GM23338 (cell line): Measurements from ENCODE around the gene CKB. TPM values are rescaled to one million over a fixed set of nuclear protein-coding genes. Genes with fewer than 3 reads are reported as not detected.

Experiments
- ATAC-seq: fragments of 200-7000 bp; cut with Tn5 transposase; 3 replicates; pipeline ENCODE4 v1.9.1; 2020
- DNase-seq: peaks from one replicate; pipeline ENCODE4 v3.0.0-alpha.2; 2015; ENCODE audit warnings: low spot score
- H2AFZ ChIP-seq: fragments of 200-600 bp; sonication (generic); 2 replicates; pipeline ENCODE4 v1.8.0; 2016; ENCODE audit warnings: antibody characterized with exemption, mild to moderate bottlenecking, moderate library complexity
- H3F3A ChIP-seq: fragments of 200-600 bp; sonication (generic); replicated peaks from 2 replicates; pipeline ENCODE4 v1.8.0; 2017; ENCODE audit warnings: antibody characterized with exemption, mixed run types, low read depth
- H3K27ac ChIP-seq: fragments of 200-600 bp; sonication (generic); 2 replicates; pipeline ENCODE4 v1.6.1; 2016; ENCODE audit warnings: low read depth
- H3K27me3 ChIP-seq: fragments of 200-600 bp; sonication (generic); 2 replicates; pipeline ENCODE4 v1.8.0; 2016; ENCODE audit warnings: mild to moderate bottlenecking, mixed run types, moderate library complexity; ENCODE audit not compliant: insufficient read depth
- H3K36me3 ChIP-seq: fragments of 200-600 bp; sonication (generic); 2 replicates; pipeline ENCODE4 v1.8.0; 2016; ENCODE audit warnings: mild to moderate bottlenecking; ENCODE audit not compliant: insufficient read depth
- H3K4me1 ChIP-seq: fragments of 200-600 bp; sonication (generic); 2 replicates; pipeline ENCODE4 v1.8.0; 2016; ENCODE audit warnings: mild to moderate bottlenecking, moderate library complexity; ENCODE audit not compliant: insufficient read depth
- H3K4me2 ChIP-seq: fragments of 200-600 bp; sonication (generic); 2 replicates; pipeline ENCODE4 v1.7.1; 2017; ENCODE audit warnings: mixed run types
- H3K4me3 ChIP-seq: fragments of 200-600 bp; sonication (generic); 2 replicates; pipeline ENCODE4 v1.6.1; 2016; ENCODE audit warnings: mixed run types
- H3K79me2 ChIP-seq: fragments of 200-600 bp; sonication (generic); replicated peaks from 2 replicates; pipeline ENCODE4 v1.8.0; 2017; ENCODE audit warnings: mild to moderate bottlenecking; ENCODE audit not compliant: insufficient read depth
- H3K9me2 ChIP-seq: fragments of 200-600 bp; sonication (generic); 2 replicates; pipeline ENCODE4 v1.8.0; 2017; ENCODE audit not compliant: insufficient read depth
- H4K20me1 ChIP-seq: fragments of 200-600 bp; sonication (generic); replicated peaks from 2 replicates; pipeline ENCODE4 v1.8.0; 2017; ENCODE audit warnings: mild to moderate bottlenecking; ENCODE audit not compliant: insufficient read depth
- H3K27ac Mint-ChIP-seq: 2 replicates; pipeline ENCODE4 v1.8.0; 2020; ENCODE audit warnings: inconsistent platforms, mild to moderate bottlenecking, moderate library complexity, mixed read lengths
- H3K27me3 Mint-ChIP-seq: 3 replicates; pipeline ENCODE4 v1.8.0; 2022; ENCODE audit warnings: low read depth, mild to moderate bottlenecking, moderate library complexity, mixed read lengths, inconsistent platforms; ENCODE audit not compliant: insufficient read depth, poor library complexity
- H3K36me3 Mint-ChIP-seq: 3 replicates; pipeline ENCODE4 v1.8.0; 2021; ENCODE audit warnings: low read depth, mild to moderate bottlenecking, inconsistent platforms, moderate library complexity, mixed read lengths
- H3K4me1 Mint-ChIP-seq: 3 replicates; pipeline ENCODE4 v1.8.0; 2020; ENCODE audit warnings: mild to moderate bottlenecking, inconsistent platforms, mixed read lengths
- H3K4me3 Mint-ChIP-seq: 3 replicates; pipeline ENCODE4 v1.8.0; 2021; ENCODE audit warnings: moderate library complexity, mild to moderate bottlenecking, inconsistent platforms, mixed read lengths
- H3K9me3 Mint-ChIP-seq: 3 replicates; pipeline ENCODE4 v1.8.0; 2020; ENCODE audit warnings: moderate library complexity, mild to moderate bottlenecking, inconsistent platforms, mixed read lengths
- CREB1 ChIP-seq: fragments of 250-450 bp; sonication (Bioruptor Pico); IDR thresholded peaks from 2 replicates; pipeline ENCODE4 v1.5.0; 2020; ENCODE audit warnings: low read depth, mild to moderate bottlenecking, moderate library complexity
- CTCF ChIP-seq, 2 experiments: fragments of 200-600 bp in 1 of 2; sonication (generic) in 1 of 2; conservative IDR thresholded peaks; 2 replicates each; pipeline versions ENCODE4 v1.5.1 to v1.6.1; 2016 to 2017; ENCODE audit warnings: antibody characterized with exemption in 2 of 2, low read depth in 2 of 2, mild to moderate bottlenecking in 2 of 2, moderate library complexity in 1 of 2
- EZH2 ChIP-seq: fragments of 200-600 bp; sonication (generic); IDR thresholded peaks from one replicate; pipeline ENCODE4 v1.8.0; 2017; ENCODE audit warnings: antibody characterized with exemption, mild to moderate bottlenecking, low read depth; ENCODE audit not compliant: unreplicated experiment
- JUNB ChIP-seq: IDR thresholded peaks from one replicate; pipeline ENCODE4 v1.6.1; 2016; ENCODE audit warnings: antibody characterized with exemption; ENCODE audit not compliant: unreplicated experiment
- NANOG ChIP-seq: IDR thresholded peaks from 2 replicates; pipeline ENCODE4 v1.6.1; 2016; ENCODE audit warnings: antibody characterized with exemption, borderline replicate concordance
- POLR2AphosphoS5 ChIP-seq: IDR thresholded peaks from 2 replicates; pipeline ENCODE4 v1.6.1; 2016; ENCODE audit warnings: antibody characterized with exemption, low read depth
- ZNF331 ChIP-seq: fragments of 250-450 bp; sonication (Bioruptor Pico); IDR thresholded peaks from 2 replicates; pipeline ENCODE4 v1.5.0; 2020; ENCODE audit warnings: low read depth, mild to moderate bottlenecking, moderate library complexity
- polyA plus RNA-seq: library from polyadenylated mRNA; unstranded; fragments of >200 nt; fragmentation: Nextera tagmentation; extraction: Ambion mirVana; gene quantifications from 2 replicates; pipeline ENCODE4 v1.2.1, GENCODE V29; 2016
- total RNA-seq: library from RNA; depleted of rRNA; stranded (reverse); fragments of >200 nt; shearing (Covaris generic); gene quantifications from 2 replicates; pipeline ENCODE4 v1.2.3, GENCODE V29; 2014
- TF ChIP-seq, protein P1 (sequence below): IDR thresholded peaks from 2 replicates; pipeline ENCODE4 v1.6.1; 2016; ENCODE audit warnings: antibody characterized with exemption
- TF ChIP-seq, protein P2 (sequence below): fragments of 250-450 bp; sonication (Bioruptor Pico); IDR thresholded peaks from 2 replicates; pipeline ENCODE4 v1.5.0; 2020; ENCODE audit warnings: mild to moderate bottlenecking, moderate library complexity
- TF ChIP-seq, protein P3 (sequence below): IDR thresholded peaks from one replicate; pipeline ENCODE4 v1.6.1; 2018; ENCODE audit warnings: antibody characterized with exemption; ENCODE audit not compliant: unreplicated experiment

The CKB gene
- total and polyA plus RNA-seq, 2 experiments from 2014 or later = 604 to 852 TPM

DNA sequence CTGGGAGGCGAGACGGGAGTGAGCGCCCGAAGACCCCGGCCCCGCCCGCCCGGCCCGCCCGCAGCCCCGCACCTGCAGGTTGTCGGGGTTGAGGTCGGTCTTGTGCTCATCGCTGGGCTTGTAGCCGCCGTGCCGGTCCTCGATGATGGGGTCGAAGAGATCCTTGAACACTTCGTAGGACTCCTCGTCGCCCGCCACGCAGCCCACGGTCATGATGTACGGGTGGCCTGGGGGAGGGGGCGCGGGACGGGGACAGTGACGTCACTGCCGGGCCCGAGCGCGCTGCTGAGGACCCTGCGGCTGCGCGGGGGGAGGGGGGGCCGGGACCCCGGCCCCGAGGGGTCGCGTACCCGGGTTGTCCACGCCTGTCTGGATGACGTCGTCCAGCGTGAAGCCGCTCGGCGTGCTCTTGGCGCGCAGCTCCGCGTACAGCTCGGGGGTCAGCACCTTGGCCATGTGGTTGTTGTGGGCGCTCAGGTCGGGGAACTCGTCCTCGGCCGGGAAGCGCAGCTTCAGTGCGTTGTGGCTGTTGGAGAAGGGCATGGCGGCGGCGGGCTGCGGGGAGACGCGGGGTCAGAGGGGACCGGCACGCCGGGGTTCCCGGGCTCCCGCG lies 573 bp downstream of the CKB start:
- Histone ChIP-seq H4K20me1 (peaks cover 11% of the 10 kb centered on the region), H3K9me2 (no peaks in the 10 kb centered on the region), H3K36me3 (no peaks in the 10 kb centered on the region; the same call in 1 of the 2 replicates), H3K4me1 (peaks cover 17% of the 10 kb centered on the region), H3F3A (peaks cover 21% of the 10 kb centered on the region), H2AFZ (no peak overlapping the region), H3K4me3 (peak overlapping the region; percentile 90), H3K27ac (no peak overlapping the region), H3K4me2 (peak overlapping the region; percentile 88), H3K27me3 (peaks cover 22% of the 10 kb centered on the region), H3K79me2 (no peaks in the 10 kb centered on the region)
- DNase-seq (peak; percentile 57), ATAC-seq (no peak)
- Mint-ChIP-seq H3K9me3 (peaks cover 4% of the 10 kb centered on the region; the same call in 1 of the 3 replicates), H3K4me3 (peak overlapping the region; percentile 79), H3K36me3 (peaks cover 14% of the 10 kb centered on the region), H3K4me1 (peaks cover 24% of the 10 kb centered on the region), H3K27me3 (peaks cover 33% of the 10 kb centered on the region), H3K27ac (no peak overlapping the region)
- TF ChIP-seq EZH2 (no peak), ZNF331 (CRISPR knock-in tag) (no peak), CREB1 (CRISPR knock-in tag) (peak; percentile 94), CTCF (conservative IDR thresholded peaks at IDR 0.05; ENCODE audit: low read depth in 2 of 2) (no peak), POLR2AphosphoS5 (peak; percentile 57; the same call in 1 of the 2 replicates), NANOG (no peak), JUNB (no peak)
- TF ChIP-seq, protein P1, sequence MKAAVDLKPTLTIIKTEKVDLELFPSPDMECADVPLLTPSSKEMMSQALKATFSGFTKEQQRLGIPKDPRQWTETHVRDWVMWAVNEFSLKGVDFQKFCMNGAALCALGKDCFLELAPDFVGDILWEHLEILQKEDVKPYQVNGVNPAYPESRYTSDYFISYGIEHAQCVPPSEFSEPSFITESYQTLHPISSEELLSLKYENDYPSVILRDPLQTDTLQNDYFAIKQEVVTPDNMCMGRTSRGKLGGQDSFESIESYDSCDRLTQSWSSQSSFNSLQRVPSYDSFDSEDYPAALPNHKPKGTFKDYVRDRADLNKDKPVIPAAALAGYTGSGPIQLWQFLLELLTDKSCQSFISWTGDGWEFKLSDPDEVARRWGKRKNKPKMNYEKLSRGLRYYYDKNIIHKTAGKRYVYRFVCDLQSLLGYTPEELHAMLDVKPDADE = no peak
- TF ChIP-seq, protein P2, sequence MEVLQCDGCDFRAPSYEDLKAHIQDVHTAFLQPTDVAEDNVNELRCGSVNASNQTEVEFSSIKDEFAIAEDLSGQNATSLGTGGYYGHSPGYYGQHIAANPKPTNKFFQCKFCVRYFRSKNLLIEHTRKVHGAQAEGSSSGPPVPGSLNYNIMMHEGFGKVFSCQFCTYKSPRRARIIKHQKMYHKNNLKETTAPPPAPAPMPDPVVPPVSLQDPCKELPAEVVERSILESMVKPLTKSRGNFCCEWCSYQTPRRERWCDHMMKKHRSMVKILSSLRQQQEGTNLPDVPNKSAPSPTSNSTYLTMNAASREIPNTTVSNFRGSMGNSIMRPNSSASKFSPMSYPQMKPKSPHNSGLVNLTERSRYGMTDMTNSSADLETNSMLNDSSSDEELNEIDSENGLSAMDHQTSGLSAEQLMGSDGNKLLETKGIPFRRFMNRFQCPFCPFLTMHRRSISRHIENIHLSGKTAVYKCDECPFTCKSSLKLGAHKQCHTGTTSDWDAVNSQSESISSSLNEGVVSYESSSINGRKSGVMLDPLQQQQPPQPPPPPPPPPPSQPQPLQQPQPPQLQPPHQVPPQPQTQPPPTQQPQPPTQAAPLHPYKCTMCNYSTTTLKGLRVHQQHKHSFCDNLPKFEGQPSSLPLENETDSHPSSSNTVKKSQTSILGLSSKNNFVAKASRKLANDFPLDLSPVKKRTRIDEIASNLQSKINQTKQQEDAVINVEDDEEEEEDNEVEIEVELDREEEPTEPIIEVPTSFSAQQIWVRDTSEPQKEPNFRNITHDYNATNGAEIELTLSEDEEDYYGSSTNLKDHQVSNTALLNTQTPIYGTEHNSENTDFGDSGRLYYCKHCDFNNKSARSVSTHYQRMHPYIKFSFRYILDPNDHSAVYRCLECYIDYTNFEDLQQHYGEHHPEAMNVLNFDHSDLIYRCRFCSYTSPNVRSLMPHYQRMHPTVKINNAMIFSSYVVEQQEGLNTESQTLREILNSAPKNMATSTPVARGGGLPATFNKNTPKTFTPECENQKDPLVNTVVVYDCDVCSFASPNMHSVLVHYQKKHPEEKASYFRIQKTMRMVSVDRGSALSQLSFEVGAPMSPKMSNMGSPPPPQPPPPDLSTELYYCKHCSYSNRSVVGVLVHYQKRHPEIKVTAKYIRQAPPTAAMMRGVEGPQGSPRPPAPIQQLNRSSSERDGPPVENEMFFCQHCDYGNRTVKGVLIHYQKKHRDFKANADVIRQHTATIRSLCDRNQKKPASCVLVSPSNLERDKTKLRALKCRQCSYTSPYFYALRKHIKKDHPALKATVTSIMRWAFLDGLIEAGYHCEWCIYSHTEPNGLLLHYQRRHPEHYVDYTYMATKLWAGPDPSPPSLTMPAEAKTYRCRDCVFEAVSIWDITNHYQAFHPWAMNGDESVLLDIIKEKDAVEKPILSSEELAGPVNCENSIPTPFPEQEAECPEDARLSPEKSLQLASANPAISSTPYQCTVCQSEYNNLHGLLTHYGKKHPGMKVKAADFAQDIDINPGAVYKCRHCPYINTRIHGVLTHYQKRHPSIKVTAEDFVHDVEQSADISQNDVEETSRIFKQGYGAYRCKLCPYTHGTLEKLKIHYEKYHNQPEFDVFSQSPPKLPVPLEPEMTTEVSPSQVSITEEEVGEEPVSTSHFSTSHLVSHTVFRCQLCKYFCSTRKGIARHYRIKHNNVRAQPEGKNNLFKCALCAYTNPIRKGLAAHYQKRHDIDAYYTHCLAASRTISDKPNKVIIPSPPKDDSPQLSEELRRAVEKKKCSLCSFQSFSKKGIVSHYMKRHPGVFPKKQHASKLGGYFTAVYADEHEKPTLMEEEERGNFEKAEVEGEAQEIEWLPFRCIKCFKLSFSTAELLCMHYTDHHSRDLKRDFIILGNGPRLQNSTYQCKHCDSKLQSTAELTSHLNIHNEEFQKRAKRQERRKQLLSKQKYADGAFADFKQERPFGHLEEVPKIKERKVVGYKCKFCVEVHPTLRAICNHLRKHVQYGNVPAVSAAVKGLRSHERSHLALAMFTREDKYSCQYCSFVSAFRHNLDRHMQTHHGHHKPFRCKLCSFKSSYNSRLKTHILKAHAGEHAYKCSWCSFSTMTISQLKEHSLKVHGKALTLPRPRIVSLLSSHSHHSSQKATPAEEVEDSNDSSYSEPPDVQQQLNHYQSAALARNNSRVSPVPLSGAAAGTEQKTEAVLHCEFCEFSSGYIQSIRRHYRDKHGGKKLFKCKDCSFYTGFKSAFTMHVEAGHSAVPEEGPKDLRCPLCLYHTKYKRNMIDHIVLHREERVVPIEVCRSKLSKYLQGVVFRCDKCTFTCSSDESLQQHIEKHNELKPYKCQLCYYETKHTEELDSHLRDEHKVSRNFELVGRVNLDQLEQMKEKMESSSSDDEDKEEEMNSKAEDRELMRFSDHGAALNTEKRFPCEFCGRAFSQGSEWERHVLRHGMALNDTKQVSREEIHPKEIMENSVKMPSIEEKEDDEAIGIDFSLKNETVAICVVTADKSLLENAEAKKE (CRISPR knock-in tag) = no peak
- TF ChIP-seq, protein P3, sequence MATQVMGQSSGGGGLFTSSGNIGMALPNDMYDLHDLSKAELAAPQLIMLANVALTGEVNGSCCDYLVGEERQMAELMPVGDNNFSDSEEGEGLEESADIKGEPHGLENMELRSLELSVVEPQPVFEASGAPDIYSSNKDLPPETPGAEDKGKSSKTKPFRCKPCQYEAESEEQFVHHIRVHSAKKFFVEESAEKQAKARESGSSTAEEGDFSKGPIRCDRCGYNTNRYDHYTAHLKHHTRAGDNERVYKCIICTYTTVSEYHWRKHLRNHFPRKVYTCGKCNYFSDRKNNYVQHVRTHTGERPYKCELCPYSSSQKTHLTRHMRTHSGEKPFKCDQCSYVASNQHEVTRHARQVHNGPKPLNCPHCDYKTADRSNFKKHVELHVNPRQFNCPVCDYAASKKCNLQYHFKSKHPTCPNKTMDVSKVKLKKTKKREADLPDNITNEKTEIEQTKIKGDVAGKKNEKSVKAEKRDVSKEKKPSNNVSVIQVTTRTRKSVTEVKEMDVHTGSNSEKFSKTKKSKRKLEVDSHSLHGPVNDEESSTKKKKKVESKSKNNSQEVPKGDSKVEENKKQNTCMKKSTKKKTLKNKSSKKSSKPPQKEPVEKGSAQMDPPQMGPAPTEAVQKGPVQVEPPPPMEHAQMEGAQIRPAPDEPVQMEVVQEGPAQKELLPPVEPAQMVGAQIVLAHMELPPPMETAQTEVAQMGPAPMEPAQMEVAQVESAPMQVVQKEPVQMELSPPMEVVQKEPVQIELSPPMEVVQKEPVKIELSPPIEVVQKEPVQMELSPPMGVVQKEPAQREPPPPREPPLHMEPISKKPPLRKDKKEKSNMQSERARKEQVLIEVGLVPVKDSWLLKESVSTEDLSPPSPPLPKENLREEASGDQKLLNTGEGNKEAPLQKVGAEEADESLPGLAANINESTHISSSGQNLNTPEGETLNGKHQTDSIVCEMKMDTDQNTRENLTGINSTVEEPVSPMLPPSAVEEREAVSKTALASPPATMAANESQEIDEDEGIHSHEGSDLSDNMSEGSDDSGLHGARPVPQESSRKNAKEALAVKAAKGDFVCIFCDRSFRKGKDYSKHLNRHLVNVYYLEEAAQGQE = no peak
